Caco-2 (cell line): ENCODE data around the gene COPG1. TPM values are rescaled to one million over a fixed set of nuclear protein-coding genes. Genes with fewer than 3 reads are reported as not detected.
A peak's percentile ranks its signal among the peaks of the same experiment; 100 is the strongest.

Source experiments
- BruUV-seq: library from RNA; stranded (reverse); fragments of 400-500 nt; replicated peaks from 2 replicates; lab custom pipeline; 2021; lab: Mats Ljungman, UMichigan
- CTCF ChIA-PET: fragments of 300-600 bp; sonication (Branson Sonifier 250); formaldehyde crosslinking; loops from one replicate; lab custom pipeline; 2022; ENCODE audit warnings: antibody characterized with exemption; lab: Charles Lee
- POLR2A ChIA-PET: fragments of 300-600 bp; sonication (Branson Sonifier 250); formaldehyde crosslinking; loops from one replicate; lab custom pipeline; 2022; ENCODE audit warnings: antibody characterized with exemption; lab: Charles Lee
- DNase-seq, 2 experiments: peaks; one replicate each; pipeline versions ENCODE4 v3.0.0 to v3.0.0-alpha.2; 2020 to 2022
- H3K27me3 ChIP-seq: replicated peaks from 2 replicates; pipeline ENCODE4 v1.6.0; 2011; ENCODE audit warnings: low read length; ENCODE audit not compliant: control insufficient read depth, insufficient read depth
- H3K36me3 ChIP-seq: 2 replicates; pipeline ENCODE4 v1.5.1; 2011; ENCODE audit warnings: low read length; ENCODE audit not compliant: control insufficient read depth, insufficient read depth
- H3K4me1 ChIP-seq: fragments of 250-450 bp; sonication (Bioruptor Pico); 2 replicates; pipeline ENCODE4 v1.5.1; 2020; ENCODE audit warnings: mild to moderate bottlenecking
- H3K4me3 ChIP-seq: 2 replicates; pipeline ENCODE4 v1.5.1; 2011; ENCODE audit warnings: low read depth, mild to moderate bottlenecking, control low read depth, low read length
- H3K9me3 ChIP-seq: fragments of 250-450 bp; sonication (Bioruptor Pico); 2 replicates; pipeline ENCODE4 v1.5.1; 2020; ENCODE audit warnings: mild to moderate bottlenecking, moderate library complexity
- H3K27ac Mint-ChIP-seq: one replicate; pipeline ENCODE4 v1.8.0; 2022; ENCODE audit warnings: mixed read lengths; ENCODE audit not compliant: unreplicated experiment
- H3K27me3 Mint-ChIP-seq: one replicate; pipeline ENCODE4 v1.8.0; 2022; ENCODE audit warnings: mixed read lengths; ENCODE audit not compliant: insufficient read depth, unreplicated experiment
- H3K36me3 Mint-ChIP-seq: one replicate; pipeline ENCODE4 v1.8.0; 2022; ENCODE audit warnings: mild to moderate bottlenecking, mixed read lengths; ENCODE audit not compliant: insufficient read depth, unreplicated experiment
- H3K4me1 Mint-ChIP-seq: one replicate; pipeline ENCODE4 v1.8.0; 2022; ENCODE audit warnings: low read depth, mixed read lengths; ENCODE audit not compliant: unreplicated experiment
- H3K4me3 Mint-ChIP-seq: one replicate; pipeline ENCODE4 v1.8.0; 2022; ENCODE audit warnings: mild to moderate bottlenecking, moderate library complexity, mixed read lengths; ENCODE audit not compliant: unreplicated experiment
- H3K9me3 Mint-ChIP-seq: one replicate; pipeline ENCODE4 v1.8.0; 2022; ENCODE audit warnings: mixed read lengths; ENCODE audit not compliant: unreplicated experiment
- intact Hi-C: fragments of 100-400 bp; cut with micrococcal nuclease; formaldehyde crosslinking; loops from one replicate; pipeline ENCODE4 v1.10.0; 2022; ENCODE audit not compliant: unreplicated experiment
- total RNA-seq: library from RNA; stranded (reverse); gene quantifications from 2 replicates; pipeline ENCODE4 v1.2.3, GENCODE V29; 2022
- TF ChIP-seq, protein P1 (sequence below), 2 experiments: fragments of 200-600 bp in 1 of 2; IDR thresholded peaks; 1 replicate in 1 of 2; 2 replicates in 1 of 2; pipeline versions ENCODE4 v1.5.1 to v1.8.0; 2011 to 2022; ENCODE audit warnings: antibody characterized with exemption in 1 of 2, control low read depth in 1 of 2, inconsistent platforms in 1 of 2, low read depth in 1 of 2, low read length in 1 of 2, mild to moderate bottlenecking in 1 of 2, moderate library complexity in 1 of 2; ENCODE audit not compliant: insufficient read depth in 1 of 2, severe bottlenecking in 1 of 2, unreplicated experiment in 1 of 2

COPG1 gene
- total RNA-seq, 1 experiment from 2014 or later, result 178 TPM

DNA sequence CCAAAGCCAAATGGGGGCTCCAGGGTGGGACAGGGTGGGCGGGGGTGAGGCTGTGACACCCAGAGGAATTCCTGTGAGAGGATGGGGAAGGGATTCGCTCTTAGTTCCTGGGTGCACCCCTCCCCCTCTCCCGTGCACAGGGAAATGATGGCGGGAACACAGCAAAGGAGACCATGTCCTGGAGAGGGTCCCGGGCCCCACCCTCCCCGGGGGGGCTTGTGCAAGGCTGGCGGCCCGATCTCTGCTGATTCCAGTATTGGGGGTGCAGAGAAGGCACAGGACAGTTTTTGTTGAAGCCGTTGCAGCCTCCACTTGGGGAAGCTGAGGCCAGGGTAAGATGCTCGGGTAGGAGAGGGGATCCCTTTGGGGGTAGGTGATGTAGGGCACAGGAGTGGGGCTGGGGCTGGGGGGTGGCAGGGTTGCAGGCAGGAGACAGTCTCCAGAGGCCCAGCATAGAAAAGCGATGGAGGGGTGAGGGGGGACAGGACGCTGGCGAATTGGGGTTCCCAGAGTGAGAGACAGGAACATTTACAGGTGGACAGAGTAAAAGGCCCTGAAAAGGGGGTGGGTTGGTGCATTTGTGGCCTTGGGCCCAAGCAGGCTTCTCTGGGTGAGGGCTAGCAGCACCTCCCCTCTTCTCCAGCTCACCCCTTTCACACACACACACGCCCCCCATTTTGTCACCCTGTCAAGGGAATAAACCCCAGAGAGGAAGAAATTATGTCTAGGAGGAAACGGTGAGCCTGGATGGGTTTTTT lies 67.8 kb downstream of the COPG1 start:
- ChIA-PET CTCF (interaction anchor here (1.0 to 1.8 kb wide), 5 partner anchors 9 to 347 kb away, joined by 3 to 6 read pairs (median 4); partner anchors contain the start of gene HMCES), POLR2A (interaction anchor here (1.4 kb wide), 1 partner anchor 68 kb away, joined by 8 read pairs; the partner anchor contains the start of gene COPG1)
- Histone ChIP-seq H3K36me3 (no peaks in the 10 kb centered on the region), H3K4me1 (peaks cover 11% of the 10 kb centered on the region), H3K4me3 (peak overlapping the region; percentile 96), H3K9me3 (no peaks in the 10 kb centered on the region), H3K27me3 (no peaks in the 10 kb centered on the region)
- Mint-ChIP-seq H3K4me1 (peaks cover 7% of the 10 kb centered on the region), H3K27ac (no peak overlapping the region), H3K9me3 (no peaks in the 10 kb centered on the region), H3K27me3 (no peaks in the 10 kb centered on the region), H3K36me3 (peaks cover 34% of the 10 kb centered on the region), H3K4me3 (peak overlapping the region; percentile 89)
- no TSS peak for BruUV-seq
- intact Hi-C loops, result loop anchor here (10.0 kb wide), 1 partner anchor 192 kb away; the partner anchor contains the start of gene RAB43
- DNase-seq, result no peak
- TF ChIP-seq, protein P1, sequence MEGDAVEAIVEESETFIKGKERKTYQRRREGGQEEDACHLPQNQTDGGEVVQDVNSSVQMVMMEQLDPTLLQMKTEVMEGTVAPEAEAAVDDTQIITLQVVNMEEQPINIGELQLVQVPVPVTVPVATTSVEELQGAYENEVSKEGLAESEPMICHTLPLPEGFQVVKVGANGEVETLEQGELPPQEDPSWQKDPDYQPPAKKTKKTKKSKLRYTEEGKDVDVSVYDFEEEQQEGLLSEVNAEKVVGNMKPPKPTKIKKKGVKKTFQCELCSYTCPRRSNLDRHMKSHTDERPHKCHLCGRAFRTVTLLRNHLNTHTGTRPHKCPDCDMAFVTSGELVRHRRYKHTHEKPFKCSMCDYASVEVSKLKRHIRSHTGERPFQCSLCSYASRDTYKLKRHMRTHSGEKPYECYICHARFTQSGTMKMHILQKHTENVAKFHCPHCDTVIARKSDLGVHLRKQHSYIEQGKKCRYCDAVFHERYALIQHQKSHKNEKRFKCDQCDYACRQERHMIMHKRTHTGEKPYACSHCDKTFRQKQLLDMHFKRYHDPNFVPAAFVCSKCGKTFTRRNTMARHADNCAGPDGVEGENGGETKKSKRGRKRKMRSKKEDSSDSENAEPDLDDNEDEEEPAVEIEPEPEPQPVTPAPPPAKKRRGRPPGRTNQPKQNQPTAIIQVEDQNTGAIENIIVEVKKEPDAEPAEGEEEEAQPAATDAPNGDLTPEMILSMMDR (IDR thresholded peaks at IDR 0.05; ENCODE audit: insufficient read depth in 1 of 2, low read depth in 1 of 2, low read length in 1 of 2, severe bottlenecking in 1 of 2, unreplicated experiment in 1 of 2), result no peak

DNA sequence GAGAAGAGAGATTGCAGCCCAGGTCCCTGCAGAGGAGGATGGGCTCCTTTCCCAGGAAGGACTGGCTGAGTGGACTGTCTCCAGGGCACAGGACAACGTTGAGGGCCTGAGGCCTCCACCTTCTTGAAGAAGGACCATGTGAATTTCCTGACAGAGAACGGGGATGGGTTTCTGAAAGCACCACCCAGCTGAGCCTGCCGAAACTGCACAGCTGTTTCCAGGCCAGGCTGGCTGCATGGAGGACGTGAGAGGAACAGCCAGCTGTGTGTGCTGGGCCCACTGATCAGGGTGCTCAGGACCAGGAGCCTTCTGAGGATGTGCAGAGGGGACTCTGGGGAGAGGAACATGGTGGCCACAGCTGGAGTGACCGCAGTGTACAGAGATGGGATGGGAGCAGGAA lies 68.4 kb downstream of the COPG1 start:
- DNase-seq, result no peak
- Mint-ChIP-seq H3K27me3 (no peaks in the 10 kb centered on the region), H3K9me3 (no peaks in the 10 kb centered on the region), H3K36me3 (peaks cover 33% of the 10 kb centered on the region), H3K4me1 (peaks cover 7% of the 10 kb centered on the region), H3K4me3 (no peak overlapping the region), H3K27ac (no peak overlapping the region)
- no peak overlapping the region for H3K4me3 ChIP-seq
- ChIA-PET CTCF (no interaction called here), POLR2A (no interaction called here)
- H3K27me3 ChIP-seq, result no peaks in the 10 kb centered on the region
- no peaks in the 10 kb centered on the region for H3K36me3 ChIP-seq
- BruUV-seq, result no TSS peak
- H3K9me3 ChIP-seq, result no peaks in the 10 kb centered on the region
- intact Hi-C loops, result loop anchor here (10.0 kb wide), 1 partner anchor 193 kb away; the partner anchor contains the start of gene RAB43
- H3K4me1 ChIP-seq, result peaks cover 11% of the 10 kb centered on the region
- TF ChIP-seq, protein P1 (IDR thresholded peaks at IDR 0.05; ENCODE audit: insufficient read depth in 1 of 2, low read depth in 1 of 2, low read length in 1 of 2, severe bottlenecking in 1 of 2, unreplicated experiment in 1 of 2), result no peak

DNA sequence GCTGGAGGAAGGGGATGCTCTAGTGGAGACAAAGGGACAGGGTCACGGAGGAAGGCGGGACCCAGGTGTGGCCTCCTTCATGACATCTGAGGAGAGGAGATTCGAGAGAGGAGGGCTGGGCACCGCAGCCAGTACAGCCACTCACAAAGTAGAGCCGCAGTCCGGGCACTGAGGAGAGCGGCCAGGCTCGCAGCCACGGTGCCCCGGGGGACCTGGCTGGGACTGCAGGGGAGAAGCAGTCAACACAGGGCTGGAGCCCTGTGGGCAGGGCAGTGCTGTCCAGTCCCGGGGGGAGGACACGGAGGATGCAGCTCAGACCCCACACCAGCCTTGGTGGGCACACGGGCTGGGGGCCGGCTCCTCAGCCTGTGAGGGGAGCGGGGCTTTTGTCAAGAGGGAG lies 69.5 kb downstream of the COPG1 start:
- TF ChIP-seq, protein P1 (IDR thresholded peaks at IDR 0.05; ENCODE audit: insufficient read depth in 1 of 2, low read depth in 1 of 2, low read length in 1 of 2, severe bottlenecking in 1 of 2, unreplicated experiment in 1 of 2), result no peak
- Histone ChIP-seq H3K9me3 (no peaks in the 10 kb centered on the region), H3K4me3 (no peak overlapping the region), H3K4me1 (peaks cover 9% of the 10 kb centered on the region), H3K27me3 (no peaks in the 10 kb centered on the region), H3K36me3 (no peaks in the 10 kb centered on the region)
- intact Hi-C loops, result loop anchor here (10.0 kb wide), 1 partner anchor 194 kb away; the partner anchor contains the start of gene RAB43
- ChIA-PET CTCF (no interaction called here), POLR2A (no interaction called here)
- H3K4me1 Mint-ChIP-seq, result peaks cover 3% of the 10 kb centered on the region
- H3K36me3 Mint-ChIP-seq, result peaks cover 24% of the 10 kb centered on the region
- H3K9me3 Mint-ChIP-seq, result no peaks in the 10 kb centered on the region
- no TSS peak for BruUV-seq
- H3K27ac Mint-ChIP-seq, result no peak overlapping the region
- DNase-seq, result no peak
- H3K4me3 Mint-ChIP-seq, result no peak overlapping the region
- no peaks in the 10 kb centered on the region for H3K27me3 Mint-ChIP-seq
